ENCODE data around the gene PDIA6. TPM values are rescaled to one million over a fixed set of nuclear protein-coding genes. Genes with fewer than 3 reads are reported as not detected.

Gene PDIA6
- total and polyA plus RNA-seq, 9 of the 15 experiments (the other 6 are each of a cell fraction or from before 2014, with no cell fraction given): 166 to 268 (median 229) TPM

GRCh38 chr2:10812362-10813162 is at the start of gene PDIA6 (continued):
- TF ChIP-seq CUX1 (CRISPR knock-in tag; IDR thresholded peaks at IDR 0.05): no peak
- no peak for TF ChIP-seq ZHX1 (conservative IDR thresholded peaks at IDR 0.05; ENCODE audit: low read length)
- TF ChIP-seq, protein P1, sequence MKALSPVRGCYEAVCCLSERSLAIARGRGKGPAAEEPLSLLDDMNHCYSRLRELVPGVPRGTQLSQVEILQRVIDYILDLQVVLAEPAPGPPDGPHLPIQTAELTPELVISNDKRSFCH (CRISPR knock-in tag; IDR thresholded peaks at IDR 0.05): no peak
- TF ChIP-seq, protein P1 (tag; IDR thresholded peaks at IDR 0.05): no peak
- peak; percentile 36; the same call in 1 of the 2 replicates for TF ChIP-seq CBX1 (IDR thresholded peaks at IDR 0.05; ENCODE audit: low read depth)
- no peak for TF ChIP-seq ZNF146 (CRISPR knock-in tag; IDR thresholded peaks at IDR 0.05; ENCODE audit: unreplicated experiment)
- TF ChIP-seq POLR3G (IDR thresholded peaks at IDR 0.05; ENCODE audit: extremely low read depth, insufficient read length, insufficient replicate concordance): no peak
- TF ChIP-seq VEZF1 (CRISPR knock-in tag; IDR thresholded peaks at IDR 0.05): peak; percentile 83
- TF ChIP-seq CHCHD3 (CRISPR knock-in tag; IDR thresholded peaks at IDR 0.05): no peak
- TF ChIP-seq U2AF1 (optimal IDR thresholded peaks at IDR 0.05; ENCODE audit: low read depth, low read length): no peak
- TF ChIP-seq, protein P2, sequence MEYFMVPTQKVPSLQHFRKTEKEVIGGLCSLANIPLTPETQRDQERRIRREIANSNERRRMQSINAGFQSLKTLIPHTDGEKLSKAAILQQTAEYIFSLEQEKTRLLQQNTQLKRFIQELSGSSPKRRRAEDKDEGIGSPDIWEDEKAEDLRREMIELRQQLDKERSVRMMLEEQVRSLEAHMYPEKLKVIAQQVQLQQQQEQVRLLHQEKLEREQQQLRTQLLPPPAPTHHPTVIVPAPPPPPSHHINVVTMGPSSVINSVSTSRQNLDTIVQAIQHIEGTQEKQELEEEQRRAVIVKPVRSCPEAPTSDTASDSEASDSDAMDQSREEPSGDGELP (CRISPR knock-in tag; IDR thresholded peaks at IDR 0.05; ENCODE audit: borderline replicate concordance): peak; percentile 35; the same call in 1 of the 2 replicates
- no peak for TF ChIP-seq COPS2 (conservative IDR thresholded peaks at IDR 0.05)
- TF ChIP-seq SAFB (IDR thresholded peaks at IDR 0.05; ENCODE audit: borderline replicate concordance, low read depth, low read length): peak; percentile 43; the same call in 1 of the 2 replicates
- TF ChIP-seq DLX4 (CRISPR knock-in tag; IDR thresholded peaks at IDR 0.05): no peak
- no peak for TF ChIP-seq ZNF175 (CRISPR knock-in tag; IDR thresholded peaks at IDR 0.05; ENCODE audit: low read depth)

All from K562 (cell line).